Spleen (tissue), 11 donors: ENCODE data around the gene AGRN. TPM values are rescaled to one million over a fixed set of nuclear protein-coding genes. Genes with fewer than 3 reads are reported as not detected.
"Not testable (repeated sequence)": the region's sequence is repeated elsewhere in the genome, so short reads cannot be mapped to it uniquely, and the experiment has no call there.

Experiments used
- DNase-seq: peaks from one replicate; pipeline ENCODE4 v3.0.0-alpha.2; 2020
- H3K27ac ChIP-seq, 8 donors: fragments of 200-600 bp; sonication (generic) in 7 of 8; 1 replicate in 4 of 8; 2 replicates in 4 of 8; pipeline versions ENCODE4 v1.5.0 to v1.8.0; 2016 to 2021; ENCODE audit warnings: inconsistent platforms in 4 of 8, mild to moderate bottlenecking in 4 of 8, moderate library complexity in 1 of 8
- H3K27me3 ChIP-seq, 7 donors: fragments of 200-600 bp; sonication (generic) in 6 of 7; replicated peaks in 1 of 7; 1 replicate in 4 of 7; 2 replicates in 3 of 7; pipeline versions ENCODE4 v1.5.0 to v1.8.0; 2016 to 2021; ENCODE audit warnings: inconsistent platforms in 3 of 7, mild to moderate bottlenecking in 1 of 7
- H3K36me3 ChIP-seq, 6 donors: fragments of 200-600 bp; sonication (generic) in 5 of 6; 1 replicate in 4 of 6; 2 replicates in 2 of 6; pipeline versions ENCODE4 v1.5.0 to v1.8.0; 2016 to 2021; ENCODE audit warnings: inconsistent platforms in 2 of 6
- H3K4me1 ChIP-seq, 6 donors: fragments of 200-600 bp; sonication (generic) in 5 of 6; 1 replicate in 3 of 6; 2 replicates in 3 of 6; pipeline versions ENCODE4 v1.5.0 to v1.8.0; 2016 to 2021; ENCODE audit warnings: inconsistent platforms in 3 of 6
- H3K4me3 ChIP-seq, 8 donors: fragments of 200-600 bp; sonication (generic) in 7 of 8; 1 replicate in 4 of 8; 2 replicates in 4 of 8; pipeline versions ENCODE4 v1.5.0 to v1.8.0; 2016 to 2021; ENCODE audit warnings: inconsistent platforms in 4 of 8, mild to moderate bottlenecking in 4 of 8, moderate library complexity in 2 of 8
- H3K9me3 ChIP-seq, 8 donors: fragments of 200-600 bp; sonication (generic) in 7 of 8; 1 replicate in 4 of 8; 2 replicates in 4 of 8; pipeline versions ENCODE4 v1.5.0 to v1.8.0; 2016 to 2021; ENCODE audit warnings: inconsistent platforms in 4 of 8
- CTCF ChIP-seq, 11 experiments: fragments of 200-600 bp in 7 of 11; fragments of 450-650 bp in 4 of 11; sonication (generic) in 4 of 11; IDR thresholded peaks in 8 of 11; conservative IDR thresholded peaks in 3 of 11; 1 replicate in 7 of 11; 2 replicates in 4 of 11; pipeline versions ENCODE4 v1.4.0 to v1.8.0; 2016 to 2021; ENCODE audit warnings: antibody characterized with exemption in 11 of 11, inconsistent platforms in 4 of 11, mild to moderate bottlenecking in 1 of 11
- POLR2A ChIP-seq, 3 donors: fragments of 450-650 bp; IDR thresholded peaks; one replicate each; pipeline ENCODE4 v1.5.1; 2017; ENCODE audit warnings: antibody characterized with exemption in 3 of 3, mild to moderate bottlenecking in 1 of 3
- POLR2AphosphoS5 ChIP-seq, 3 donors: sonication (generic); formaldehyde crosslinking; IDR thresholded peaks; one replicate each; pipeline ENCODE4 v1.5.1; 2017; ENCODE audit warnings: antibody characterized with exemption in 3 of 3
- WGBS, 5 donors: extraction: QIAGEN DNeasy Blood & Tissue Kit in 3 of 5; methylation state at CpG; one replicate each; pipeline versions ENCODE4 v1.1.5 to v1.1.7; 2013 to 2018; 5-methylcytosine and 5-hydroxymethylcytosine counted together
- intact Hi-C: fragments of 100-400 bp; cut with DNase I; formaldehyde crosslinking; loops from one replicate; pipeline ENCODE4 v1.15.0; 2023; ENCODE audit warnings: low total_unique reads
- polyA plus RNA-seq, 3 donors: library from polyadenylated mRNA; stranded (reverse); fragments of 200-250 nt; gene quantifications; one replicate each; pipeline ENCODE4 v1.2.1, GENCODE V29; 2013
- total RNA-seq, 7 donors: library from RNA; depleted of rRNA in 3 of 7; stranded (reverse); fragments of >200 nt in 3 of 7; fragmentation: NEBNext Ultra II Directional in 4 of 7; extraction: Animal tissue kit (Norgen Biotek cat#: 25700) in 4 of 7; gene quantifications; one replicate each; pipeline versions ENCODE4 v1.1.0 to v1.2.1, GENCODE V29; 2016 to 2021
- donor health status: healthy with polysubstance abuse.
- donor health status: DM: no; HTN: no; CAD: no; lungs with moderate emphysema.
- donor health status: DM: no; HTN: no; CAD: no.
- donor health status: Bipolar disorder and iron deficiency.
- donor health status: healthy.
- donor health status: DM: no; HTN: no; CAD: no.
- donor health status: DM: yes; HTN: yes; CAD: no.

AGRN gene
- total and polyA plus RNA-seq, 10 donors = 4.6 to 27.2 (median 14.5) TPM

DNA sequence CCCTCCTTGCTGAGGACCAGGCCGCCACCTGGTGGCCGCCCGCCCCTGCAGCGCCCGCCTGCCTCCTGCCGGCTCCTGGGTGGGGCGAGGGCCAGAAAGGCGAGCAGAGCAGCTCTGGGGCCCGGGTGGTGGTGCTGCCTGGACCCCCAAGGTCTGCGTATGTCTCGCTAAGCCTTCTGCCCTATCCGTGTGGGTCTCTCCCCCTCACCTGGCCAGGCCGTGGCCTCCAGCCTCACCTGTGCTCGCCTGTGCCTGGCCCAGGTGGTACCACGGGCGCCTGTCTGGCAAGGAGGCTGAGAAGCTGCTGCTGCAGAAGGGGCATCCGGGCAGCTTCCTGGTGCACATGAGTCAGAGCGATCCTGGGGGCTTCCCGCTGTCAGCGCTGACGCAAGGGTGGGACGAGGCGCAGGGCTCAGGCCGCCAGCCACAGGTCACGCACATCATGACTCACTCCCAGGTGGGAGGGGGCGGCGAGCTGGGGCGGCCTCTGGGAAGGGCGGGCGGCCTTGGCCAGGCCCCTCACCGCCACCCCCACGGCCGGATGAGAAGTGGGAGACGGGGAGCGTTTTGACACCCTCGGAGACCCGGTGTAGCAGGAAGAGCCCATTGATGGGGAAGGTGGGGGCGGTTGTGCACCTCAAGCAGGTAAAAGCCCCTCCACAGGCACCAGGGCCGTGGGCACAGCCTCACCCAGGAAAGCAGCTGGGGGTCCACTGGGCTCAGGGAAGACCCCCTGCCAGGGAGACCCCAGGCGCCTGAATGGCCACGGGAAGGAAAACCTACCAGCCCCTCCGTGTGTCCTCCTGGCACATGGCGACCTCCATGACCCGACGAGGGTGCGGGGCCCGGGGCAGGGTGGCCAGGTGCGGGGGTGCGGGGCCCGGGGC, 44.3 kb downstream of the AGRN start:
- TF ChIP-seq POLR2AphosphoS5 (IDR thresholded peaks at IDR 0.05) = peak in 2 of 3 donors; percentile 20 to 39
- TF ChIP-seq CTCF (IDR thresholded peaks at IDR 0.05 in 8 of 11, conservative IDR thresholded peaks at IDR 0.05 in 3 of 11) = peak; percentile 81 to 98 (median 95)
- no peak for TF ChIP-seq POLR2A (IDR thresholded peaks at IDR 0.05)
- 4 to 12% (median 9%) methylated on average over 29 to 50 of the region's 50 CpGs for WGBS, 5 donors
- Histone ChIP-seq H3K36me3 (no peaks in the 10 kb centered on the region), H3K4me1 (peaks cover 15 to 55% (median 38%) of the 10 kb centered on the region in 6 donors), H3K27me3 (peaks cover 0 to 89% (median 67%) of the 10 kb centered on the region in 7 donors), H3K4me3 (peak overlapping the region in 2 of 8 donors; percentile 10 to 44), H3K27ac (no peak overlapping the region), H3K9me3 (no peaks in the 10 kb centered on the region)
- peak; percentile 91 for DNase-seq
- intact Hi-C loops = loop anchor here (5.0 kb wide), 1 partner anchor 77 kb away; no protein-coding TSS in a partner anchor

DNA sequence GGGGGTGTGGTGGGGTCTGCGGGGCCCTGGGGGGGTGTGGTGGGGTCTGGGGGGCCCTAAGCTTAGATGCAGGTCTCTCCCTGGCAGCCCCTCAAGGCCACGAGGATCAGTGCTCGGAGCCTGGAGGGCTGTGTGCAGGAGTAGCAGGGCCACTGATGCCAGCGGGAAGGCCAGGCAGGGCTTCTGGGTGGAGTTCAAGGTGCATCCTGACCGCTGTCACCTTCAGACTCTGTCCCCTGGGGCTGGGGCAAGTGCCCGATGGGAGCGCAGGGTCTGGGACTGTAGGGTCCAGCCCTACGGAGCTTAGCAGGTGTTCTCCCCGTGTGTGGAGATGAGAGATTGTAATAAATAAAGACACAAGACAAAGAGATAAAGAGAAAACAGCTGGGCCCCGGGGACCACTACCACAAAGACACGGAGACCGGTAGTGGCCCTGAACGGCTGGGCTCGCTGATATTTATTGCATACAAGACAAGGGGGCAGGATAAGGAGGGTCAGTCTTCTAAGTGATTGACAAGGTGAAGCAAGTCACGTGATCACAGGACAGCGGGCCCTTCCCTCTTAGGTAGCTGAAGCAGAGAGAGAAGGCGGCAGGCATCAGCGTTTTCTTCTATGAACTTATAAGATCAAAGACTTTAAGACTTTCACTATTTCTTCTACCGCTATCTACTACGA, 45.5 kb downstream of the AGRN start:
- WGBS, 5 donors = 60 to 67% (median 62%) methylated on average over 17 to 20 of the region's 20 CpGs
- Histone ChIP-seq H3K9me3 (no peaks in the 10 kb centered on the region), H3K36me3 (no peaks in the 10 kb centered on the region), H3K4me3 (no peak overlapping the region), H3K4me1 (peaks cover 14 to 55% (median 38%) of the 10 kb centered on the region in 6 donors), H3K27me3 (peaks cover 0 to 89% (median 61%) of the 10 kb centered on the region in 7 donors), H3K27ac (no peak overlapping the region)
- no peak for DNase-seq
- TF ChIP-seq POLR2A (IDR thresholded peaks at IDR 0.05) (no peak), POLR2AphosphoS5 (IDR thresholded peaks at IDR 0.05) (no peak), CTCF (IDR thresholded peaks at IDR 0.05 in 8 of 11, conservative IDR thresholded peaks at IDR 0.05 in 3 of 11) (no peak)
- intact Hi-C loops = no loop called here

GRCh38 chr1:1065940-1066304, 46.0 kb downstream of the AGRN start:
- Histone ChIP-seq H3K4me1 (peaks cover 14 to 56% (median 39%) of the 10 kb centered on the region in 6 donors), H3K27me3 (peaks cover 0 to 89% (median 56%) of the 10 kb centered on the region in 7 donors)
- 71 to 77% (median 73%) methylated on average over 11 of the region's 11 CpGs for WGBS, 5 donors
- DNase-seq, H3K27ac ChIP-seq, H3K9me3 ChIP-seq, H3K4me3 ChIP-seq, intact Hi-C loops, H3K36me3 ChIP-seq: not testable (repeated sequence)

DNA sequence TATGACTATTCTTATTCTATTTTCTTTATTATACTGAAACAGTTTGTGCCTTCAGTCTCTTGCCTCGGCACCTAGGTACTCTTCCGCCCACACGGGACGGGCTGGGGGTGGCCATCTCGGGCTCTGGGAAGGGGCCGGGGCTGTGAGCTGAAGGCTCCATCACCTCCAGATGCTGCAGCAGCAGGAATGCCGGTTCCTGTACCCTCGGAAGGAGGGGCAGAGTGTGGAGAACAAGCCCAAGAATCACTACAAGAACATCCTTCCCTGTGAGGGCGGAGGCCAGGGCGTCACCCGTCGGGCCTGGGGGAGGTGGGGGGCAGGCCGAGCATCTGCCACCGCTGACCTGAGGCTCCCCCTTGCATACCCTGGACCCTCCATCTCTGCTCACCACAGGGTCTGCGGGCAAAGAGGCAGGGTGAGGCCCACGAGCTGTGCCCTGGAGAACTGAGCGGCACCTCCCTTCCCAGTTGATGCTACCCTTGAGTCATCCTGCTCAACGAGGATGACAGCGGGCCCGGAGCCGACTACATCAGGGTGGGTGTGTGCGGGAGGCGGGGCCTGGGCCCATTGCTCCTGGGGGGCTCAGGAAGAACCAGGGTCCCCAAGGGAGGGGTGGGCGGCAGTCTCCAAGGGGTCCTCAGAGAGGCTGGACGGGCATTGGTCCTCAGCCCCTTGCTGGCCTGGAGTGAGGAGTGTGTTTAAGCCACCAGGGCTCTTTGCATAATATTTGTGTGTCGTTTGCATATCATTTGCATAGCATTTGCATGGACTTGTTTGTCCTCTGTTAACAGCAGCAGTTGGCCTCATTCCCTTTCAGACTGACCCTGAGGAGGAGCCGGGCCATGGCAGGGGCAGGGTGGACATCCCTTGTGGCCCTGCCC, 46.7 kb downstream of the AGRN start:
- no peak overlapping the region for H3K4me3 ChIP-seq
- H3K27me3 ChIP-seq = peaks cover 0 to 87% (median 49%) of the 10 kb centered on the region in 7 donors
- intact Hi-C loops = no loop called here
- DNase-seq = no peak
- H3K4me1 ChIP-seq = peaks cover 14 to 57% (median 39%) of the 10 kb centered on the region in 6 donors
- H3K9me3 ChIP-seq = no peaks in the 10 kb centered on the region
- no peak overlapping the region for H3K27ac ChIP-seq
- WGBS, 5 donors = 63 to 70% (median 65%) methylated on average over 18 to 27 of the region's 27 CpGs
- H3K36me3 ChIP-seq = no peaks in the 10 kb centered on the region
- TF ChIP-seq CTCF (IDR thresholded peaks at IDR 0.05 in 8 of 11, conservative IDR thresholded peaks at IDR 0.05 in 3 of 11) (no peak), POLR2AphosphoS5 (IDR thresholded peaks at IDR 0.05) (no peak), POLR2A (IDR thresholded peaks at IDR 0.05) (no peak)
